Lung (tissue), 12 donors: ENCODE results near the gene TXK. TPM values are rescaled to one million over a fixed set of nuclear protein-coding genes. Genes with fewer than 3 reads are reported as not detected.

ENCODE experiments used
- ATAC-seq: fragments of 200-7000 bp; cut with Tn5 transposase; one replicate; pipeline ENCODE4 v1.9.1; 2020; ENCODE audit warnings: moderate number of reproducible peaks; ENCODE audit not compliant: insufficient read depth, low FRiP score
- DNase-seq, 3 donors: peaks; one replicate each; pipeline ENCODE4 v3.0.0-alpha.2; 2013 to 2017
- H3K27ac ChIP-seq, 2 donors: one replicate each; pipeline ENCODE4 v1.5.1; 2013; ENCODE audit warnings: mild to moderate bottlenecking in 2 of 2, moderate library complexity in 2 of 2, control low read depth in 1 of 2, inconsistent platforms in 1 of 2, low read depth in 1 of 2, low read length in 1 of 2
- H3K27me3 ChIP-seq, 3 donors: one replicate each; pipeline ENCODE4 v1.5.1; 2013; ENCODE audit warnings: low read length in 2 of 3; ENCODE audit not compliant: control insufficient read depth in 3 of 3, insufficient read depth in 3 of 3
- H3K36me3 ChIP-seq, 4 donors: one replicate each; pipeline ENCODE4 v1.5.1; 2013; ENCODE audit warnings: low read length in 4 of 4, mild to moderate bottlenecking in 1 of 4, moderate library complexity in 1 of 4; ENCODE audit not compliant: control insufficient read depth in 4 of 4, insufficient read depth in 4 of 4
- H3K4me1 ChIP-seq, 5 donors: one replicate each; pipeline ENCODE4 v1.5.1; 2013; ENCODE audit warnings: low read length in 5 of 5, mild to moderate bottlenecking in 2 of 5, moderate library complexity in 1 of 5; ENCODE audit not compliant: control insufficient read depth in 5 of 5, insufficient read depth in 5 of 5
- H3K4me3 ChIP-seq: one replicate; pipeline ENCODE4 v1.5.1; 2013; ENCODE audit warnings: mild to moderate bottlenecking, control low read depth, moderate library complexity
- H3K9ac ChIP-seq, 2 donors: one replicate each; pipeline ENCODE4 v1.5.1; 2013; ENCODE audit warnings: low read length in 2 of 2, control low read depth in 1 of 2; ENCODE audit not compliant: insufficient read depth in 1 of 2
- H3K9me3 ChIP-seq, 4 donors: one replicate each; pipeline ENCODE4 v1.5.1; 2013; ENCODE audit warnings: low read length in 3 of 4, mild to moderate bottlenecking in 1 of 4, moderate library complexity in 1 of 4; ENCODE audit not compliant: control insufficient read depth in 4 of 4, insufficient read depth in 3 of 4
- WGBS, 2 donors: extraction: QIAGEN DNeasy Blood & Tissue Kit; methylation state at CpG; one replicate each; pipeline ENCODE4 v1.1.7; 2013; 5-methylcytosine and 5-hydroxymethylcytosine counted together
- polyA plus RNA-seq, 2 donors: library from polyadenylated mRNA; stranded (reverse); fragments of 200-250 nt; gene quantifications; one replicate each; pipeline ENCODE4 v1.2.1, GENCODE V29; 2013
- total RNA-seq, 2 donors: library from RNA; depleted of rRNA in 1 of 2; stranded (reverse); fragments of >200 nt in 1 of 2; gene quantifications; one replicate each; pipeline ENCODE4 v1.2.1, GENCODE V29; 2014 to 2021
- TF ChIP-seq, protein P1 (sequence below): IDR thresholded peaks from 2 replicates; pipeline ENCODE4 v1.5.1; 2012; ENCODE audit warnings: mild to moderate bottlenecking; ENCODE audit errors: control extremely low read depth, extremely low read depth
- donor health status: control.
- donor health status: control.
- donor health status: Bipolar disorder and iron deficiency.
- donor health status: healthy.
- donor health status: DM: yes; HTN: yes; CAD: no.

Gene TXK
- total and polyA plus RNA-seq, 4 donors: 0.91 to 9.1 (median 2.0) TPM

DNA sequence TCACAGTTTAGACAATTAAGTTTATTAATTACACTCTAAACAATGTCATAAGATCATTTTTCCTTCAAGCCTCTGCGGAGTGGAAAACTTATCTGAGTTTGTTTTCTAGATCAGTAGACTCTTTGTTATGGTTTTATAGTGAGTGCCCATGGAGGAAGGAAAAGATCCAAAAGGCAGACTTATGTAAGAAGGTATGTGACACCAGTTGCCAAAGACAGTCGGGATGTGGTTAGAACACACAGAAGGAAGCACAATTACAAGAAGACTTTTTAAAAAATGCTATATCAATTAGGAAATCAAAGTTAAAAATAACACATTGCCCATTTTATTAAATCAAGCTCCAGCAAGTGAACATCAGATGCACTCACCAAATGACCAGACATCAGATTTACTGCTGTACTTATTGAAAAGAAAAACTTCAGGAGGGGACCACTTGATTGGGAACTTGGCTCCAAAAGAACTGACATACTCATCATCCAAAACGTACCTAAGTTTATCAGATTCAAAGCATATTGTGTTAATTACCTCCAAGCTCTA lies 60.4 kb downstream of the TXK start:
- no peak overlapping the region for H3K4me3 ChIP-seq
- DNase-seq: no peak
- no peaks in the 10 kb centered on the region for H3K9me3 ChIP-seq
- 38 to 57% methylated on average over 3 of the region's 3 CpGs for WGBS, 2 donors
- no peaks in the 10 kb centered on the region for H3K27me3 ChIP-seq
- no peak overlapping the region for H3K9ac ChIP-seq
- no peaks in the 10 kb centered on the region for H3K36me3 ChIP-seq
- TF ChIP-seq, protein P1, sequence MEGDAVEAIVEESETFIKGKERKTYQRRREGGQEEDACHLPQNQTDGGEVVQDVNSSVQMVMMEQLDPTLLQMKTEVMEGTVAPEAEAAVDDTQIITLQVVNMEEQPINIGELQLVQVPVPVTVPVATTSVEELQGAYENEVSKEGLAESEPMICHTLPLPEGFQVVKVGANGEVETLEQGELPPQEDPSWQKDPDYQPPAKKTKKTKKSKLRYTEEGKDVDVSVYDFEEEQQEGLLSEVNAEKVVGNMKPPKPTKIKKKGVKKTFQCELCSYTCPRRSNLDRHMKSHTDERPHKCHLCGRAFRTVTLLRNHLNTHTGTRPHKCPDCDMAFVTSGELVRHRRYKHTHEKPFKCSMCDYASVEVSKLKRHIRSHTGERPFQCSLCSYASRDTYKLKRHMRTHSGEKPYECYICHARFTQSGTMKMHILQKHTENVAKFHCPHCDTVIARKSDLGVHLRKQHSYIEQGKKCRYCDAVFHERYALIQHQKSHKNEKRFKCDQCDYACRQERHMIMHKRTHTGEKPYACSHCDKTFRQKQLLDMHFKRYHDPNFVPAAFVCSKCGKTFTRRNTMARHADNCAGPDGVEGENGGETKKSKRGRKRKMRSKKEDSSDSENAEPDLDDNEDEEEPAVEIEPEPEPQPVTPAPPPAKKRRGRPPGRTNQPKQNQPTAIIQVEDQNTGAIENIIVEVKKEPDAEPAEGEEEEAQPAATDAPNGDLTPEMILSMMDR: no peak
- no peaks in the 10 kb centered on the region for H3K4me1 ChIP-seq
- H3K27ac ChIP-seq: no peak overlapping the region
- no peak for ATAC-seq

- DNase-seq (no peak), ATAC-seq (no peak)
- Histone ChIP-seq H3K36me3 (no peaks in the 10 kb centered on the region), H3K27ac (no peak overlapping the region), H3K27me3 (no peaks in the 10 kb centered on the region), H3K4me3 (no peak overlapping the region), H3K4me1 (no peaks in the 10 kb centered on the region), H3K9me3 (no peaks in the 10 kb centered on the region), H3K9ac (no peak overlapping the region)
- WGBS, 2 donors: 95 to 96% methylated on average over 3 of the region's 3 CpGs
- TF ChIP-seq, protein P1: no peak
Measured at GRCh38 chr4:48071191-48071590, 62.9 kb downstream of the TXK start.

DNA sequence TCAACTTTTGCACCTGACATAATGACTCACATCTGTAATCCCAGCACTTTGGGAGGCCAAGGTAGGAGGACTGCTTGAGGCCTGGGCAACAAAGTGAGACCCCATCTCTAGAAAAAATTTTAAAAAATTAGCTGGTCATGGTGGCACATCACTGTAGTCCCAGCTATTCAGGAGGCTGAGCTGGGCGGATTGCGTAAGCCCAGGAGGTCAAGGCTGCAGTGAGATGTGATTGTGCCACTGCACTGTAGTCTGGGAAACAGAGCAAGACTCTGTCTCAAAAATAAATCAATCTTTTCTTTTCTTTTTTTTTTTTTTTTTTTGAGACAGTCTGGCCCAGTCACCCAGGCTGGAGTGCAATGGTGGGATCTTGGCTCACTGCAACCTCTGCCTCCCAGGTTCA lies 65.0 kb downstream of the TXK start:
- 47 to 64% methylated on average over 2 of the region's 2 CpGs for WGBS, 2 donors
- TF ChIP-seq, protein P1: no peak
- Histone ChIP-seq H3K9me3 (no peaks in the 10 kb centered on the region), H3K36me3 (no peaks in the 10 kb centered on the region), H3K4me1 (no peaks in the 10 kb centered on the region), H3K9ac (no peak overlapping the region), H3K27me3 (no peaks in the 10 kb centered on the region), H3K27ac (no peak overlapping the region), H3K4me3 (no peak overlapping the region)
- DNase-seq: no peak
- ATAC-seq: no peak

- Histone ChIP-seq H3K4me3 (no peak overlapping the region), H3K27ac (no peak overlapping the region), H3K9me3 (no peaks in the 10 kb centered on the region), H3K27me3 (no peaks in the 10 kb centered on the region), H3K9ac (no peak overlapping the region), H3K36me3 (no peaks in the 10 kb centered on the region), H3K4me1 (no peaks in the 10 kb centered on the region)
- TF ChIP-seq, protein P1: no peak
- 76 to 93% methylated on average over 2 of the region's 2 CpGs for WGBS, 2 donors
- DNase-seq (no peak), ATAC-seq (no peak)
Measured at GRCh38 chr4:48068182-48068581, 65.9 kb downstream of the TXK start.
